Ishikawa (cell line): ENCODE measurements around the gene PRR5L.

Experiments used
- CEBPB ChIP-seq: IDR thresholded peaks from 2 replicates; pipeline ENCODE4 v1.6.1; 2012
- CREB1 ChIP-seq: IDR thresholded peaks from 2 replicates; pipeline ENCODE4 v1.6.1; 2012; ENCODE audit warnings: low read depth
- EGR1 ChIP-seq: IDR thresholded peaks from 2 replicates; pipeline ENCODE4 v1.6.1; 2012
- EP300 ChIP-seq: IDR thresholded peaks from 2 replicates; pipeline ENCODE4 v1.6.1; 2012; ENCODE audit warnings: borderline replicate concordance
- FOXM1 ChIP-seq: IDR thresholded peaks from 2 replicates; pipeline ENCODE4 v1.6.1; 2012; ENCODE audit warnings: low read depth, borderline replicate concordance
- NFIC ChIP-seq: IDR thresholded peaks from 2 replicates; pipeline ENCODE4 v1.6.1; 2012
- RAD21 ChIP-seq: IDR thresholded peaks from 2 replicates; pipeline ENCODE4 v1.6.1; 2012; ENCODE audit warnings: low read depth
- REST ChIP-seq: IDR thresholded peaks from 2 replicates; pipeline ENCODE4 v1.6.1; 2012; ENCODE audit warnings: low read depth, mild to moderate bottlenecking
- TAF1 ChIP-seq: IDR thresholded peaks from 2 replicates; pipeline ENCODE4 v1.6.1; 2012; ENCODE audit warnings: low read depth, mild to moderate bottlenecking
- TCF12 ChIP-seq: IDR thresholded peaks from 2 replicates; pipeline ENCODE4 v1.6.1; 2012; ENCODE audit warnings: low read depth
- TEAD4 ChIP-seq: IDR thresholded peaks from 2 replicates; pipeline ENCODE4 v1.6.1; 2012
- YY1 ChIP-seq: IDR thresholded peaks from 2 replicates; pipeline ENCODE4 v1.6.1; 2012; ENCODE audit warnings: low read depth
- ZBTB7A ChIP-seq: IDR thresholded peaks from 2 replicates; pipeline ENCODE4 v1.6.1; 2012; ENCODE audit warnings: low read depth
- TF ChIP-seq, protein P1 (sequence below): IDR thresholded peaks from 2 replicates; pipeline ENCODE4 v1.6.1; 2012
- TF ChIP-seq, protein P2 (sequence below): IDR thresholded peaks from 2 replicates; pipeline ENCODE4 v1.6.1; 2012

PRR5L gene

GRCh38 chr11:36405585-36406367 lies 109.7 kb downstream of the PRR5L start:
- TF ChIP-seq FOXM1: no peak
- TF ChIP-seq, protein P1, sequence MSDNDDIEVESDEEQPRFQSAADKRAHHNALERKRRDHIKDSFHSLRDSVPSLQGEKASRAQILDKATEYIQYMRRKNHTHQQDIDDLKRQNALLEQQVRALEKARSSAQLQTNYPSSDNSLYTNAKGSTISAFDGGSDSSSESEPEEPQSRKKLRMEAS: no peak

DNA sequence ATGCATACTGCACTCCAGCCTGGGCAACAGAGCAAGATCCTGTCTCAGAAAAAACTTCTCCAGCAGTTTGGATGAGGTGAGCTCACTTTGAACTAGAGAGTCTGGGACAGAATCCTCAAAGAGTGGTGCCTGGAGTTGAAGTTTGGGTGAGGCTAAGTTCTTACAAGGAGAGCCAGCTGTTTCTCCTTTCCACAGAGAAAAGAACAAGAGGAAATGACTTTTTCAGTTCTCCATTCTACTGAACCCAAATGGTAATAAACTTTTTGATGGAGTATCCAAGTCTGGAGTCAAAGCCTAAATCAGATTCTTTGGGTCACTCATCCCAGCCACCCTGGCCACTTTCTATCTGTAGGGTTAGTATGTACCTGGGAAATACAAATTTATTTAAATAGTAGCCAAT lies 111.3 kb downstream of the PRR5L start:
- TF ChIP-seq CEBPB (no peak), REST (no peak), RAD21 (no peak), CREB1 (no peak), TCF12 (no peak), YY1 (no peak), NFIC (no peak), TAF1 (no peak), TEAD4 (no peak), EGR1 (no peak), EP300 (no peak)
- TF ChIP-seq, protein P1: no peak

DNA sequence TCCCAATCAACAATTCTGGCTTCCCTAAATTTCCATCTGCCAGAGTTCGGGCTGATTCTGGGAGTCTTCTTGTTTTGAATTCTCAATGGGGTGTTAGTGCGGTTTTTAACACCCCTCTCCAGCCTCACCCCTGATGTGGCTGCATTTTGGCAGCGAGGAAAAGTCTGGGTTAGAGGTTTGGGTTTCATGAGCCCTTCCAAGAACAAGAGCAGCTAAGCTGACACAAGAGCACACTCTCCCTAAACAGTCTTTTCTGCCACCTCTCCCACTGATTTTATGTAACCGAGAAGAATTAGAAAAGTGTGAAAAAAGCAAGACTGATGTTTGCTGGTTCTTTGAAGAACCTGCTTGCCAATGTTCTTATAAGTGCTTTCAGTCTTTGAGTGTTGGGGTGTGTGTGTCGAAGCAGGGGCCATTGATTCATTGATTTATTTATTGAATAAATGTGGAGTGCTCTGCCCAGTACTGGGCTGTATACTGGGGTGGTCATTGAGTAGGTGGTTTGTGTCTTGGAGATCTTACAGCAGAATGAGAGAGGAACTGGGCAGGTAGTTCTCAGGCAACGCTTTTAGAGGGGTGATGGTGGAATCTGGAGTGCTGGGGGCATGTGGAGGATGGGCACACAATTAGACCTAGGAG lies 112.5 kb downstream of the PRR5L start:
- TF ChIP-seq, protein P2, sequence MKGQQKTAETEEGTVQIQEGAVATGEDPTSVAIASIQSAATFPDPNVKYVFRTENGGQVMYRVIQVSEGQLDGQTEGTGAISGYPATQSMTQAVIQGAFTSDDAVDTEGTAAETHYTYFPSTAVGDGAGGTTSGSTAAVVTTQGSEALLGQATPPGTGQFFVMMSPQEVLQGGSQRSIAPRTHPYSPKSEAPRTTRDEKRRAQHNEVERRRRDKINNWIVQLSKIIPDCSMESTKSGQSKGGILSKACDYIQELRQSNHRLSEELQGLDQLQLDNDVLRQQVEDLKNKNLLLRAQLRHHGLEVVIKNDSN: no peak
- TF ChIP-seq FOXM1 (no peak), RAD21 (no peak), TEAD4 (no peak), EGR1 (no peak), YY1 (no peak), NFIC (no peak), CREB1 (no peak), TCF12 (no peak), EP300 (no peak), REST (no peak), CEBPB (no peak), ZBTB7A (no peak), TAF1 (no peak)
- TF ChIP-seq, protein P1: no peak

- TF ChIP-seq CEBPB (no peak), ZBTB7A (no peak), FOXM1 (no peak), RAD21 (no peak), REST (no peak), TEAD4 (no peak)
- TF ChIP-seq, protein P1: no peak
Measured at GRCh38 chr11:36409152-36409816, 113.2 kb downstream of the PRR5L start.
